A172 (cell line): ENCODE measurements around the gene FAR2. TPM values are rescaled to one million over a fixed set of nuclear protein-coding genes. Genes with fewer than 3 reads are reported as not detected.
"Not testable (repeated sequence)": the region's sequence is repeated elsewhere in the genome, so short reads cannot be mapped to it uniquely, and the experiment has no call there.

ENCODE experiments used
- DNase-seq: peaks from one replicate; pipeline ENCODE4 v3.0.0-alpha.2; 2015; ENCODE audit warnings: low spot score
- total RNA-seq: library from RNA; depleted of rRNA; stranded (reverse); fragments of >200 nt; shearing (Covaris generic); gene quantifications from 2 replicates; pipeline ENCODE4 v1.2.3, GENCODE V29; 2014

Gene FAR2
- total RNA-seq, 1 experiment from 2014 or later, result 13.9 TPM

- no peak for DNase-seq
These were observed 4.0 kb downstream of the FAR2 start for GRCh38 chr12:29152981-29153630.

- no peak for DNase-seq
These were observed 6.0 kb downstream of the FAR2 start for GRCh38 chr12:29155079-29155478.

- peak; percentile 59 for DNase-seq
These were observed 8.4 kb downstream of the FAR2 start for GRCh38 chr12:29157486-29157946.

- DNase-seq, result no peak
These were observed 9.2 kb downstream of the FAR2 start for GRCh38 chr12:29158115-29158763.

GRCh38 chr12:29159661-29160060 lies 10.6 kb downstream of the FAR2 start:
- no peak for DNase-seq

GRCh38 chr12:29160230-29160629 lies 11.2 kb downstream of the FAR2 start:
- DNase-seq, result no peak

- DNase-seq, result no peak
These were observed 14.1 kb downstream of the FAR2 start for GRCh38 chr12:29163146-29163545.

GRCh38 chr12:29164477-29165393 lies 15.7 kb downstream of the FAR2 start:
- DNase-seq, result peak; percentile 42

GRCh38 chr12:29167445-29167844 lies 18.4 kb downstream of the FAR2 start:
- DNase-seq, result no peak

GRCh38 chr12:29167988-29168387 lies 18.9 kb downstream of the FAR2 start:
- no peak for DNase-seq

GRCh38 chr12:29169978-29170377 lies 20.9 kb downstream of the FAR2 start:
- not testable (repeated sequence) for DNase-seq

GRCh38 chr12:29170478-29171084 lies 21.5 kb downstream of the FAR2 start:
- not testable (repeated sequence) for DNase-seq

GRCh38 chr12:29171421-29172258 lies 22.6 kb downstream of the FAR2 start:
- DNase-seq, result no peak

GRCh38 chr12:29176941-29177340 lies 27.9 kb downstream of the FAR2 start:
- DNase-seq, result no peak

- DNase-seq, result not testable (repeated sequence)
These were observed 33.2 kb downstream of the FAR2 start for GRCh38 chr12:29182247-29182646.

- no peak for DNase-seq
These were observed 38.7 kb downstream of the FAR2 start for GRCh38 chr12:29187756-29188155.

- no peak for DNase-seq
These were observed 42.3 kb downstream of the FAR2 start for GRCh38 chr12:29191267-29191850.

GRCh38 chr12:29198901-29199300 lies 49.8 kb downstream of the FAR2 start:
- no peak for DNase-seq

GRCh38 chr12:29200586-29200985 lies 51.5 kb downstream of the FAR2 start:
- no peak for DNase-seq

GRCh38 chr12:29201296-29201695 lies 52.2 kb downstream of the FAR2 start:
- DNase-seq, result no peak

GRCh38 chr12:29201746-29202145 lies 52.7 kb downstream of the FAR2 start:
- no peak for DNase-seq
